ENCODE data around the gene CD300H.

- no peak for TF ChIP-seq CTCF (conservative IDR thresholded peaks at IDR 0.05)
- TF ChIP-seq ZFX (IDR thresholded peaks at IDR 0.05), result no peak
Measured at GRCh38 chr17:74571621-74572270, 4.4 kb upstream of the CD300H start.
